Endothelial cell of umbilical vein (primary cell): ENCODE measurements around the gene NEB. TPM values are rescaled to one million over a fixed set of nuclear protein-coding genes. Genes with fewer than 3 reads are reported as not detected.

Experiments used
- BruUV-seq: library from RNA; stranded (reverse); fragments of 400-500 nt; replicated peaks from 2 replicates; lab custom pipeline; 2021; lab: Mats Ljungman, UMichigan
- CTCF ChIA-PET: fragments of 300-600, 350-600 bp; sonication (Branson Sonifier 250); formaldehyde crosslinking; loops from one replicate; lab custom pipeline; 2021; ENCODE audit warnings: antibody characterized with exemption, inconsistent platforms; lab: Charles Lee
- POLR2A ChIA-PET: fragments of 300-600, 350-600 bp; sonication (Branson Sonifier 250); formaldehyde crosslinking; loops from one replicate; lab custom pipeline; 2021; ENCODE audit warnings: antibody characterized with exemption, inconsistent platforms; lab: Charles Lee
- DNase-seq: peaks from one replicate; pipeline ENCODE4 v3.0.0-alpha.2; 2011; ENCODE audit warnings: low read depth, low spot score
- FAIRE-seq: peaks from 2 replicates; lab custom pipeline; 2011; peaks lifted over from hg19 to GRCh38; lab: Jason Lieb, UNC
- H2AFZ ChIP-seq: 2 replicates; pipeline ENCODE4 v1.6.0; 2012; ENCODE audit warnings: low read depth, low read length, control low read depth, inconsistent platforms
- H3K27ac ChIP-seq: 2 replicates; pipeline ENCODE4 v1.5.1; 2011; ENCODE audit warnings: low read depth, mild to moderate bottlenecking, control low read depth, low read length, moderate library complexity; ENCODE audit not compliant: insufficient read depth
- H3K27me3 ChIP-seq, 2 experiments: 2 replicates each; pipeline versions ENCODE4 v1.6.0 to v1.6.1; 2011; ENCODE audit warnings: low read length in 2 of 2, mixed read lengths in 1 of 2; ENCODE audit not compliant: control insufficient read depth in 2 of 2, insufficient read depth in 2 of 2
- H3K36me3 ChIP-seq, 2 experiments: 2 replicates in 1 of 2; 3 replicates in 1 of 2; pipeline ENCODE4 v1.5.1; 2011; ENCODE audit warnings: low read length in 2 of 2, mild to moderate bottlenecking in 1 of 2, moderate library complexity in 1 of 2; ENCODE audit not compliant: control insufficient read depth in 2 of 2, insufficient read depth in 2 of 2; ENCODE audit errors: extremely low read depth in 1 of 2
- H3K4me1 ChIP-seq: 3 replicates; pipeline ENCODE4 v1.5.1; 2011; ENCODE audit warnings: mild to moderate bottlenecking, low read length; ENCODE audit not compliant: control insufficient read depth, insufficient read depth; ENCODE audit errors: extremely low read depth
- H3K4me2 ChIP-seq: 2 replicates; pipeline ENCODE4 v1.6.1; 2011; ENCODE audit warnings: low read length, control low read depth, mixed read lengths; ENCODE audit not compliant: insufficient read depth
- H3K4me3 ChIP-seq, 3 experiments: fragments of 200-600 bp in 1 of 3; sonication (generic), shearing (Covaris generic) in 1 of 3; replicated peaks in 1 of 3; 2 replicates each; pipeline ENCODE4 v1.5.1; 2011 to 2016; ENCODE audit warnings: control low read depth in 3 of 3, low read length in 3 of 3, mild to moderate bottlenecking in 2 of 3, inconsistent platforms in 1 of 3, low read depth in 1 of 3, moderate library complexity in 1 of 3; ENCODE audit not compliant: insufficient read depth in 1 of 3
- H3K79me2 ChIP-seq: 2 replicates; pipeline ENCODE4 v1.6.0; 2012; ENCODE audit warnings: low read length, inconsistent platforms; ENCODE audit not compliant: control insufficient read depth, insufficient read depth
- H3K9ac ChIP-seq: replicated peaks from 2 replicates; pipeline ENCODE3; 2011; ENCODE audit warnings: low read length, control low read depth; ENCODE audit not compliant: insufficient read depth; ENCODE audit errors: extremely low read depth
- H3K9me1 ChIP-seq: replicated peaks from 3 replicates; pipeline ENCODE4 v1.6.0; 2011; ENCODE audit warnings: mild to moderate bottlenecking, low read length; ENCODE audit not compliant: control insufficient read depth, insufficient read depth; ENCODE audit errors: extremely low read depth
- H3K9me3 ChIP-seq: replicated peaks from 2 replicates; pipeline ENCODE4 v1.5.1; 2012; ENCODE audit warnings: low read length, inconsistent platforms; ENCODE audit not compliant: control insufficient read depth, insufficient read depth
- H4K20me1 ChIP-seq: replicated peaks from 2 replicates; pipeline ENCODE3; 2011; ENCODE audit warnings: mild to moderate bottlenecking, low read length; ENCODE audit not compliant: control insufficient read depth, insufficient read depth; ENCODE audit errors: extremely low read depth
- CTCF ChIP-seq, 2 donors: IDR thresholded peaks; 1 replicate in 1 of 2; 2 replicates in 1 of 2; pipeline ENCODE4 v1.5.1; 2011; ENCODE audit warnings: low read length in 2 of 2, mild to moderate bottlenecking in 2 of 2, moderate library complexity in 2 of 2, control low read depth in 1 of 2, inconsistent platforms in 1 of 2, low read depth in 1 of 2; ENCODE audit not compliant: insufficient read depth in 1 of 2; ENCODE audit errors: extremely low read depth in 1 of 2
- EZH2 ChIP-seq: IDR thresholded peaks from 2 replicates; pipeline ENCODE4 v1.6.1; 2012; ENCODE audit warnings: borderline replicate concordance, low read depth, mild to moderate bottlenecking, moderate library complexity, low read length, inconsistent platforms; ENCODE audit not compliant: severe bottlenecking
- GATA2 ChIP-seq: IDR thresholded peaks from 2 replicates; pipeline ENCODE4 v1.7.0; 2011; ENCODE audit warnings: low read depth, mild to moderate bottlenecking, moderate library complexity, mixed read lengths, low read length; ENCODE audit not compliant: insufficient read length, insufficient read depth
- dilution Hi-C: fragments of 300-500 bp; cut with MboI; formaldehyde crosslinking; loops from one replicate; pipeline ENCODE4 v1.15.0; 2019; ENCODE audit warnings: low sequenced_read_pairs; ENCODE audit not compliant: extremely low pct_ligation_motif_present
- intact Hi-C: fragments of 100-400 bp; cut with micrococcal nuclease; formaldehyde crosslinking; loops from one replicate; pipeline ENCODE4 v1.10.0; 2022
- polyA plus RNA-seq, 4 experiments: library from polyadenylated mRNA; depleted of rRNA in 3 of 4; stranded (reverse) in 3 of 4; unstranded in 1 of 4; fragments of >200 nt; gene quantifications; 2 replicates each; pipeline versions ENCODE4 v1.2.1 to v1.2.3, GENCODE V29; 2011 to 2012; ENCODE audit warnings: missing spikeins in 1 of 4
- total RNA-seq: library from RNA; stranded (reverse); gene quantifications from 2 replicates; pipeline ENCODE4 v1.2.3, GENCODE V29; 2021

Gene NEB
- total and polyA plus RNA-seq, 2 donors (not counting 3 experiments of a cell fraction or from before 2014, with no cell fraction given), result 0.84 to 1.8 TPM

GRCh38 chr2:151634736-151635467, 99.4 kb downstream of the NEB start:
- ChIA-PET POLR2A (no interaction called here), CTCF (no interaction called here)
- no peak overlapping the region for H2AFZ ChIP-seq
- H3K9ac ChIP-seq, result no peak overlapping the region
- H3K27ac ChIP-seq, result no peak overlapping the region
- DNase-seq (no peak), FAIRE-seq (no peak)
- no peak overlapping the region for H3K4me2 ChIP-seq
- no peaks in the 10 kb centered on the region for H4K20me1 ChIP-seq
- dilution Hi-C loops, result no loop called here
- H3K4me3 ChIP-seq, result no peak overlapping the region
- no peak for TF ChIP-seq CTCF (IDR thresholded peaks at IDR 0.05; ENCODE audit: extremely low read depth in 1 of 2, insufficient read depth in 1 of 2, low read depth in 1 of 2, low read length in 2 of 2)
- TF ChIP-seq GATA2, result no peak
- no peak for TF ChIP-seq EZH2
- no peaks in the 10 kb centered on the region for H3K9me1 ChIP-seq
- intact Hi-C loops, result loop anchor here (5.0 kb wide), 2 partner anchors 172 to 192 kb away; partner anchors contain the start of gene ARL5A
- H3K36me3 ChIP-seq, result no peaks in the 10 kb centered on the region
- H3K79me2 ChIP-seq, result no peaks in the 10 kb centered on the region
- no TSS peak for BruUV-seq
- H3K4me1 ChIP-seq, result peaks cover 22% of the 10 kb centered on the region
- no peaks in the 10 kb centered on the region for H3K9me3 ChIP-seq
- H3K27me3 ChIP-seq, result no peaks in the 10 kb centered on the region
